ENCODE measurements around the gene REG4. TPM values are rescaled to one million over a fixed set of nuclear protein-coding genes. Genes with fewer than 3 reads are reported as not detected.

The REG4 gene
- total and polyA plus RNA-seq, 2 of the 13 experiments (the other 11 are each of a cell fraction or from before 2014, with no cell fraction given) = not detected

DNA sequence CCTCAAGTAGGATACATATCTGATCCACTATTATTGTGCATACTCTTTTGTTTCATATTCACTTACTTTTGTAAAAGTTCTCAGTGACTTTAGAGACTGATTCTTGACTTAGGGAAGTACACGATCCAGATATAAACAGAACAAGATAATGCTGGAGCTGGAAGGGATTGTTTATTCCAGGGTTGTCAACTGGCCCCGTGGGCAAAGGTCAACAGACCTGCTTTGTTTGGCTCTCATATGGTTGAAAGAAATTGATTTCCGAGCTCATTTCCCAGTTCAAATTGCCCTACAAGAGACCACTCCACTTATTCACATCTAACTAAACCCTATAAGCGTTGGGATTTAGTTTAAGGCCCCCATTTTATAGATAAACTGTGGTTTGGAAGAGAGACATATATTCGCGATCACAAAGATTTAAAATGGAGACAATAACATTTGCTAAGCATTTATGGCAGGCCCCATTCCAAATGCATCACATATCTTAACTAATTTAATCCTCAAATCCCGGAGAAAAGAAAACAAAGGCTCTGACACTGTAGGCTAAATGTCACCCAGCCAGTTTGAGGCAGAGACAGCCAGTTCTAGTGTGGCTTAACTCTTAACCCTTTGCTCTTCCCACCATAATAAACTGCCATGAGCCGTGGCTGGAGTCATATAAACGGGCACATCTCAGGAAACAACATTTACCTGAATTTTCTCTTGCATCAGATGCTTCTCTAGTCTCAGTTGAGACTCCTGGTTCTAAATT is 20.6 kb downstream of the REG4 start (continued):
- TF ChIP-seq, protein P1, sequence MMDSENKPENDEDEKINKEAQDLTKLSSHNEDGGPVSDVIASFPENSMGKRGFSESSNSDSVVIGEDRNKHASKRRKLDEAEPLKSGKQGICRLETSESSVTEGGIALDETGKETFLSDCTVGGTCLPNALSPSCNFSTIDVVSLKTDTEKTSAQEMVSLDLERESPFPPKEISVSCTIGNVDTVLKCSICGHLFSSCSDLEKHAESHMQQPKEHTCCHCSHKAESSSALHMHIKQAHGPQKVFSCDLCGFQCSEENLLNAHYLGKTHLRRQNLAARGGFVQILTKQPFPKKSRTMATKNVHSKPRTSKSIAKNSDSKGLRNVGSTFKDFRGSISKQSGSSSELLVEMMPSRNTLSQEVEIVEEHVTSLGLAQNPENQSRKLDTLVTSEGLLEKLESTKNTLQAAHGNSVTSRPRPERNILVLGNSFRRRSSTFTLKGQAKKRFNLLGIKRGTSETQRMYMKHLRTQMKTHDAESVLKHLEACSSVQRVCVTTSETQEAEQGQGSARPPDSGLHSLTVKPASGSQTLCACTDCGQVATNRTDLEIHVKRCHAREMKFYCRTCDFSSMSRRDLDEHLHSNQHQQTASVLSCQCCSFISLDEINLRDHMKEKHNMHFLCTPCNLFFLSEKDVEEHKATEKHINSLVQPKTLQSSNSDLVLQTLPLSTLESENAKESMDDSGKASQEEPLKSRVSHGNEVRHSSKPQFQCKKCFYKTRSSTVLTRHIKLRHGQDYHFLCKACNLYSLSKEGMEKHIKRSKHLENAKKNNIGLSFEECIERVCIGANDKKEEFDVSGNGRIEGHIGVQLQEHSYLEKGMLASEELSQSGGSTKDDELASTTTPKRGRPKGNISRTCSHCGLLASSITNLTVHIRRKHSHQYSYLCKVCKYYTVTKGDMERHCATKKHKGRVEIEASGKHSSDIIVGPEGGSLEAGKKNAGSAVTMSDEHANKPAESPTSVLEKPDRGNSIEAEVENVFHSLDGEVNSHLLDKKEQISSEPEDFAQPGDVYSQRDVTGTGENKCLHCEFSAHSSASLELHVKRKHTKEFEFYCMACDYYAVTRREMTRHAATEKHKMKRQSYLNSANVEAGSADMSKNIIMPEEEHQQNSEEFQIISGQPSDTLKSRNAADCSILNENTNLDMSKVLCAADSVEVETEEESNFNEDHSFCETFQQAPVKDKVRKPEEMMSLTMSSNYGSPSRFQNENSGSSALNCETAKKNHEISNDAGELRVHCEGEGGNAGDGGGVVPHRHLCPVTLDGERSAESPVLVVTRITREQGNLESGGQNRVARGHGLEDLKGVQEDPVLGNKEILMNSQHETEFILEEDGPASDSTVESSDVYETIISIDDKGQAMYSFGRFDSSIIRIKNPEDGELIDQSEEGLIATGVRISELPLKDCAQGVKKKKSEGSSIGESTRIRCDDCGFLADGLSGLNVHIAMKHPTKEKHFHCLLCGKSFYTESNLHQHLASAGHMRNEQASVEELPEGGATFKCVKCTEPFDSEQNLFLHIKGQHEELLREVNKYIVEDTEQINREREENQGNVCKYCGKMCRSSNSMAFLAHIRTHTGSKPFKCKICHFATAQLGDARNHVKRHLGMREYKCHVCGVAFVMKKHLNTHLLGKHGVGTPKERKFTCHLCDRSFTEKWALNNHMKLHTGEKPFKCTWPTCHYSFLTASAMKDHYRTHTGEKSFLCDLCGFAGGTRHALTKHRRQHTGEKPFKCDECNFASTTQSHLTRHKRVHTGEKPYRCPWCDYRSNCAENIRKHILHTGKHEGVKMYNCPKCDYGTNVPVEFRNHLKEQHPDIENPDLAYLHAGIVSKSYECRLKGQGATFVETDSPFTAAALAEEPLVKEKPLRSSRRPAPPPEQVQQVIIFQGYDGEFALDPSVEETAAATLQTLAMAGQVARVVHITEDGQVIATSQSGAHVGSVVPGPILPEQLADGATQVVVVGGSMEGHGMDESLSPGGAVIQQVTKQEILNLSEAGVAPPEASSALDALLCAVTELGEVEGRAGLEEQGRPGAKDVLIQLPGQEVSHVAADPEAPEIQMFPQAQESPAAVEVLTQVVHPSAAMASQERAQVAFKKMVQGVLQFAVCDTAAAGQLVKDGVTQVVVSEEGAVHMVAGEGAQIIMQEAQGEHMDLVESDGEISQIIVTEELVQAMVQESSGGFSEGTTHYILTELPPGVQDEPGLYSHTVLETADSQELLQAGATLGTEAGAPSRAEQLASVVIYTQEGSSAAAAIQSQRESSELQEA (CRISPR knock-in tag; IDR thresholded peaks at IDR 0.05; ENCODE audit: not compliant biosample characterization) = no peak
- TF ChIP-seq SRSF1 (optimal IDR thresholded peaks at IDR 0.05; ENCODE audit: low read depth, low read length) (no peak), ZFP62 (CRISPR knock-in tag; IDR thresholded peaks at IDR 0.05) (no peak), ZFP37 (CRISPR knock-in tag; IDR thresholded peaks at IDR 0.05; ENCODE audit: borderline replicate concordance) (no peak), ZC3H4 (CRISPR knock-in tag; IDR thresholded peaks at IDR 0.05; ENCODE audit: borderline replicate concordance) (no peak), NR3C1 (CRISPR knock-in tag; IDR thresholded peaks at IDR 0.05) (no peak), SOX6 (IDR thresholded peaks at IDR 0.05) (no peak), SOX6 (CRISPR knock-in tag; IDR thresholded peaks at IDR 0.05) (peak; percentile 80), FOXA3 (CRISPR knock-in tag; IDR thresholded peaks at IDR 0.05) (peak; percentile 49)
- TF ChIP-seq, protein P2, sequence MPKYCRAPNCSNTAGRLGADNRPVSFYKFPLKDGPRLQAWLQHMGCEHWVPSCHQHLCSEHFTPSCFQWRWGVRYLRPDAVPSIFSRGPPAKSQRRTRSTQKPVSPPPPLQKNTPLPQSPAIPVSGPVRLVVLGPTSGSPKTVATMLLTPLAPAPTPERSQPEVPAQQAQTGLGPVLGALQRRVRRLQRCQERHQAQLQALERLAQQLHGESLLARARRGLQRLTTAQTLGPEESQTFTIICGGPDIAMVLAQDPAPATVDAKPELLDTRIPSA (CRISPR knock-in tag; IDR thresholded peaks at IDR 0.05; ENCODE audit: borderline replicate concordance) = no peak
- TF ChIP-seq, protein P3, sequence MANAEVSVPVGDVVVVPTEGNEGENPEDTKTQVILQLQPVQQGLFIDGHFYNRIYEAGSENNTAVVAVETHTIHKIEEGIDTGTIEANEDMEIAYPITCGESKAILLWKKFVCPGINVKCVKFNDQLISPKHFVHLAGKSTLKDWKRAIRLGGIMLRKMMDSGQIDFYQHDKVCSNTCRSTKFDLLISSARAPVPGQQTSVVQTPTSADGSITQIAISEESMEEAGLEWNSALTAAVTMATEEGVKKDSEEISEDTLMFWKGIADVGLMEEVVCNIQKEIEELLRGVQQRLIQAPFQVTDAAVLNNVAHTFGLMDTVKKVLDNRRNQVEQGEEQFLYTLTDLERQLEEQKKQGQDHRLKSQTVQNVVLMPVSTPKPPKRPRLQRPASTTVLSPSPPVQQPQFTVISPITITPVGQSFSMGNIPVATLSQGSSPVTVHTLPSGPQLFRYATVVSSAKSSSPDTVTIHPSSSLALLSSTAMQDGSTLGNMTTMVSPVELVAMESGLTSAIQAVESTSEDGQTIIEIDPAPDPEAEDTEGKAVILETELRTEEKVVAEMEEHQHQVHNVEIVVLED (CRISPR knock-in tag; IDR thresholded peaks at IDR 0.05; ENCODE audit: borderline replicate concordance) = no peak
- TF ChIP-seq, protein P4, sequence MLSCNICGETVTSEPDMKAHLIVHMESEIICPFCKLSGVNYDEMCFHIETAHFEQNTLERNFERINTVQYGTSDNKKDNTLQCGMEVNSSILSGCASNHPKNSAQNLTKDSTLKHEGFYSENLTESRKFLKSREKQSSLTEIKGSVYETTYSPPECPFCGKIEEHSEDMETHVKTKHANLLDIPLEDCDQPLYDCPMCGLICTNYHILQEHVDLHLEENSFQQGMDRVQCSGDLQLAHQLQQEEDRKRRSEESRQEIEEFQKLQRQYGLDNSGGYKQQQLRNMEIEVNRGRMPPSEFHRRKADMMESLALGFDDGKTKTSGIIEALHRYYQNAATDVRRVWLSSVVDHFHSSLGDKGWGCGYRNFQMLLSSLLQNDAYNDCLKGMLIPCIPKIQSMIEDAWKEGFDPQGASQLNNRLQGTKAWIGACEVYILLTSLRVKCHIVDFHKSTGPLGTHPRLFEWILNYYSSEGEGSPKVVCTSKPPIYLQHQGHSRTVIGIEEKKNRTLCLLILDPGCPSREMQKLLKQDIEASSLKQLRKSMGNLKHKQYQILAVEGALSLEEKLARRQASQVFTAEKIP (CRISPR knock-in tag; IDR thresholded peaks at IDR 0.05; ENCODE audit: borderline replicate concordance) = no peak
- TF ChIP-seq, protein P5, sequence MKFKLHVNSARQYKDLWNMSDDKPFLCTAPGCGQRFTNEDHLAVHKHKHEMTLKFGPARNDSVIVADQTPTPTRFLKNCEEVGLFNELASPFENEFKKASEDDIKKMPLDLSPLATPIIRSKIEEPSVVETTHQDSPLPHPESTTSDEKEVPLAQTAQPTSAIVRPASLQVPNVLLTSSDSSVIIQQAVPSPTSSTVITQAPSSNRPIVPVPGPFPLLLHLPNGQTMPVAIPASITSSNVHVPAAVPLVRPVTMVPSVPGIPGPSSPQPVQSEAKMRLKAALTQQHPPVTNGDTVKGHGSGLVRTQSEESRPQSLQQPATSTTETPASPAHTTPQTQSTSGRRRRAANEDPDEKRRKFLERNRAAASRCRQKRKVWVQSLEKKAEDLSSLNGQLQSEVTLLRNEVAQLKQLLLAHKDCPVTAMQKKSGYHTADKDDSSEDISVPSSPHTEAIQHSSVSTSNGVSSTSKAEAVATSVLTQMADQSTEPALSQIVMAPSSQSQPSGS (CRISPR knock-in tag; IDR thresholded peaks at IDR 0.05) = no peak

Measured in HepG2 (cell line).